ENCODE data around the gene DBET.
"Not testable (repeated sequence)": the region's sequence is repeated elsewhere in the genome, so short reads cannot be mapped to it uniquely, and the experiment has no call there.

DNA sequence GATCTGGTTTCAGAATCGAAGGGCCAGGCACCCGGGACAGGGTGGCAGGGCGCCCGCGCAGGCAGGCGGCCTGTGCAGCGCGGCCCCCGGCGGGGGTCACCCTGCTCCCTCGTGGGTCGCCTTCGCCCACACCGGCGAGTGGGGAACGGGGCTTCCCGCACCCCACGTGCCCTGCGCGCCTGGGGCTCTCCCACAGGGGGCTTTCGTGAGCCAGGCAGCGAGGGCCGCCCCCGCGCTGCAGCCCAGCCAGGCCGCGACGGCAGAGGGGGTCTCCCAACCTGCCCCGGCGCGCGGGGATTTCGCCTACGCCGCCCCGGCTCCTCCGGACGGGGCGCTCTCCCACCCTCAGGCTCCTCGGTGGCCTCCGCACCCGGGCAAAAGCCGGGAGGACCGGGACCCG lies 4.0 kb downstream of the DBET start:
- TF ChIP-seq CTCF, EP300, POLR2A (IDR thresholded peaks at IDR 0.05): not testable (repeated sequence)
